SH-SY5Y (cell line): ENCODE results near the gene TGFBR1.

Experiments used
- GATA2 ChIP-seq: IDR thresholded peaks from 2 replicates; pipeline ENCODE4 v1.6.1; 2011; ENCODE audit warnings: mild to moderate bottlenecking, low read depth, low read length
- GATA3 ChIP-seq: IDR thresholded peaks from 2 replicates; pipeline ENCODE4 v1.6.1; 2011; ENCODE audit warnings: low read depth, mild to moderate bottlenecking, low read length, moderate library complexity

- TF ChIP-seq GATA3 (no peak), GATA2 (no peak)
Measured at GRCh38 chr9:99063522-99063921, 41.4 kb upstream of the TGFBR1 start.
